AG04449 (cell line): ENCODE data around the gene ZNF566.

Experiments
- CTCF ChIA-PET: fragments of 350-600 bp; formaldehyde crosslinking; extraction: SDS; loops from one replicate; lab custom pipeline; 2021; ENCODE audit warnings: antibody characterized with exemption; lab: Yijun Ruan, JAX
- POLR2A ChIA-PET: fragments of 400-600, 350-600 bp; formaldehyde crosslinking; extraction: SDS; loops from one replicate; lab custom pipeline; 2020; ENCODE audit warnings: antibody characterized with exemption, inconsistent platforms; lab: Yijun Ruan, JAX
- DNase-seq: peaks from one replicate; pipeline ENCODE4 v3.0.0-alpha.2; 2010; ENCODE audit warnings: low read depth, low spot score
- H3K4me3 ChIP-seq: 2 replicates; pipeline ENCODE4 v1.5.1; 2011; ENCODE audit warnings: low read depth, mild to moderate bottlenecking, control low read depth, low read length
- TF ChIP-seq, protein P1 (sequence below): IDR thresholded peaks from one replicate; pipeline ENCODE4 v1.5.1; 2011; ENCODE audit warnings: mild to moderate bottlenecking, moderate library complexity, low read length, control low read depth, inconsistent platforms; ENCODE audit not compliant: insufficient read depth; ENCODE audit errors: missing control alignments

The ZNF566 gene

DNA sequence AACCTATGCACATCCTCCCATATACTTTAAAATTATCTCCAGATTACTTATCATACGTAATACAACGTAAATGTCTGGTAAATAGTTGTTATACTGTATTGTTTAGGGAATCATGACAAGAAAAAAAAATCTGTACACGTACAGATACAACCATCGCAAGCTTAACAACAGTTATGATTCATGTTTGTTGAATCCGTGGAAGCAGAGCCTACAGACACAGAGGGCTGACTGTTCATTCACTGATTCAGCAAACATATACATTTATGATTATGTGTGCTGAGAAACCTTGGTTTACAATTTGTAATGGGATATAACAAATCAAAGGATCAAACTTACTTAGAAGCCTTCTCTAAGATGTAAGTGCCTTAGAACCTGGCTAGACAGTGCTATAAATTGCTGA, 37.2 kb upstream of the ZNF566 start:
- H3K4me3 ChIP-seq = no peak overlapping the region; the same call in 1 of the 2 replicates
- no peak for DNase-seq
- TF ChIP-seq, protein P1, sequence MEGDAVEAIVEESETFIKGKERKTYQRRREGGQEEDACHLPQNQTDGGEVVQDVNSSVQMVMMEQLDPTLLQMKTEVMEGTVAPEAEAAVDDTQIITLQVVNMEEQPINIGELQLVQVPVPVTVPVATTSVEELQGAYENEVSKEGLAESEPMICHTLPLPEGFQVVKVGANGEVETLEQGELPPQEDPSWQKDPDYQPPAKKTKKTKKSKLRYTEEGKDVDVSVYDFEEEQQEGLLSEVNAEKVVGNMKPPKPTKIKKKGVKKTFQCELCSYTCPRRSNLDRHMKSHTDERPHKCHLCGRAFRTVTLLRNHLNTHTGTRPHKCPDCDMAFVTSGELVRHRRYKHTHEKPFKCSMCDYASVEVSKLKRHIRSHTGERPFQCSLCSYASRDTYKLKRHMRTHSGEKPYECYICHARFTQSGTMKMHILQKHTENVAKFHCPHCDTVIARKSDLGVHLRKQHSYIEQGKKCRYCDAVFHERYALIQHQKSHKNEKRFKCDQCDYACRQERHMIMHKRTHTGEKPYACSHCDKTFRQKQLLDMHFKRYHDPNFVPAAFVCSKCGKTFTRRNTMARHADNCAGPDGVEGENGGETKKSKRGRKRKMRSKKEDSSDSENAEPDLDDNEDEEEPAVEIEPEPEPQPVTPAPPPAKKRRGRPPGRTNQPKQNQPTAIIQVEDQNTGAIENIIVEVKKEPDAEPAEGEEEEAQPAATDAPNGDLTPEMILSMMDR = no peak
- ChIA-PET CTCF (no interaction called here), POLR2A (interaction anchor here (1.0 kb wide), 1 partner anchor 46 kb away, joined by 3 read pairs; the partner anchor contains the start of gene ZNF529)

GRCh38 chr19:36524617-36525016, 35.3 kb upstream of the ZNF566 start:
- DNase-seq = no peak
- CTCF ChIA-PET = no interaction called here
- POLR2A ChIA-PET = no interaction called here
- TF ChIP-seq, protein P1 = no peak
- H3K4me3 ChIP-seq = no peak overlapping the region

DNA sequence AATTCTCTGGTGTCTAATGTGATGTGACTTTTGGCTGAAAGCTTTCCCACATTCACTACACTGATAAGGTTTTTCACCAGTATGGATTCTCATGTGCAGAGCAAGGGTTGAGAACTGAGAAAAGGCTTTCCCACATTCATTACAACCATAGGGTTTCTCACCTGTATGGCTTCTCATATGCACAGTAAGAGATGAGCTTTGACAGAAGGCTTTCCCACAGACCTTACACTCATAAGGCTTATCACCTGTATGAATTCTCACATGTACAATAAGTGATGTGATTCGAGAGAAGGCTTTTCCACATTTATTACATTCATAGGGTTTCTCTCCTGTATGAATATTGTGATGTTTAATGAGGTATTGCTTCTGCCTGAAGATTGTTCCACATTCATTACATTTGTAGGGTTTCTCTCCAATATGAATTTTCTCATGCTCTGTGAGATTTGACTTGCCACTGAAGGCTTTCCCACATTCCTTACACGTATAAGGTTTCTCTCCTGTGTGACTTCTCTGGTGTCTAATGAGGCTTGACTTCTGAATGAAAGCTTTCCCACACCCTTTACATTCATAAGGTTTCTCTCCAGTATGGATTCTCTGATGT, 24.8 kb upstream of the ZNF566 start:
- CTCF ChIA-PET = interaction anchor here (0.8 kb wide), 1 partner anchor 20 kb away, joined by 3 read pairs; no protein-coding TSS in a partner anchor
- no peak for DNase-seq
- H3K4me3 ChIP-seq = no peak overlapping the region
- POLR2A ChIA-PET = no interaction called here
- TF ChIP-seq, protein P1 = no peak

DNA sequence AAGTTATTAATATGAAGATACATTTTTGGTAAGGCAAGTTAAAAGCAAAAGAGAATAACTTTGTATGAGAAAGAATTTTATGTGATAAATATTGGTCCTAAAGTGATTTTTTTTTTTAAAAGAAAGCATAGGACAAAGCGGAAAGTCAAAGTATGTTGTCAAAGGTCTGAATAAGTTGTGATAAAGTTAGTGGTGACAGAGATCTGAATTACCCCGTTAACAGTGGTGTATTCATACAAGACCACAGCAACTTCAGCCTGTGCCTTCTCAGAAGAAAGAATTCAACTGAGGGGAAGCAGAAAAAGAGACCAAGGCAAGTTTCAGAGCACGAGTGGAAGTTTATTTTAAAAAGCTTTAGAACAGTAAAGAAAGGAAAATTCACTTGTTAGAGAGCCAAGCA, 19.0 kb upstream of the ZNF566 start:
- no peak for DNase-seq
- POLR2A ChIA-PET = no interaction called here
- CTCF ChIA-PET = no interaction called here
- no peak overlapping the region for H3K4me3 ChIP-seq
- TF ChIP-seq, protein P1 = no peak

DNA sequence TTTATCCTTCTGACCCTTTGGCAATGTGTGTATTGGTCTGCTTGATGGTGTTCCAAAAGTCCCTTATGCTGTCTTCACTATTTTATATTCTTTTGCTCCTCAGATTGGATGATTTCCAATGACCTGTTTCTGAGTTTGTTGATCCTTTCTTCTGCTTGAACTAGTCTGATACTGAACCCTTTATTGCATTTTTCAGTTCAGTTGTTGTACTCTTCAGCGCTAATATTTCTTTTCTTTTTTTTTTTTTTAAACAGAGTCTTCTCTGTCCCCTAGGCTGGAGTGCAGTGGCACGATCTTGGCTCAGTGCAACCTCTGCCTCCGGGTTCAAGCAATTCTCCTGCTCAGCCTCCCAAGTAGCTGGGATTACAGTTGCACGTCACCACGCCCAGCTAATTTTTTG, 12.6 kb upstream of the ZNF566 start:
- H3K4me3 ChIP-seq = no peak overlapping the region
- CTCF ChIA-PET = no interaction called here
- no peak for DNase-seq
- POLR2A ChIA-PET = no interaction called here
- TF ChIP-seq, protein P1 = no peak

DNA sequence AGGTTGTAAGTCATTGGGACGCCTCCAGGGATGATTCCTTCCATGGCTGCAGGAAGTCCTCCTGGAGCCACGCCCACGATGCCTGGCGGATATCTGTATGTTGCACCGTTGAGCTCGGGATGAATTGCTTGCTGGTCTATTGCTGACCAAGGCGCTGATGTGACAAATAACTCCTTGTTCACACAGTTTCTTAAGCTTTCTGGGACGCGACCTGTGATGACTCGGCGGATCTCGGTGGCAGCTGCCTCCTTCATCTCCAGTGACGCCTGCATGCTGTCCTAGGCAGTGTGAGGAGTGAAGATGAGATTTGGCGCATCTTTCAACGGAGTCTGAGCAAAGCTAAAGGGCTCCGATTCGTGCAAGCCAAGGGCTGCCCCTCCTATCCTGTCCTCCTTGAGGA, 7.6 kb upstream of the ZNF566 start:
- ChIA-PET CTCF (no interaction called here), POLR2A (no interaction called here)
- TF ChIP-seq, protein P1 = no peak
- DNase-seq = no peak
- H3K4me3 ChIP-seq = no peak overlapping the region
